Nephron progenitor cell (in vitro differentiated cells): ENCODE measurements around the gene NMNAT3.
"Not testable (repeated sequence)": the region's sequence is repeated elsewhere in the genome, so short reads cannot be mapped to it uniquely, and the experiment has no call there.

ENCODE experiments used
- DNase-seq: peaks from one replicate; pipeline ENCODE4 v3.0.0; 2021
- H3K27ac Mint-ChIP-seq: 2 replicates; pipeline ENCODE4 v1.8.0; 2021; ENCODE audit warnings: mild to moderate bottlenecking, moderate library complexity, mixed read lengths
- H3K27me3 Mint-ChIP-seq: 2 replicates; pipeline ENCODE4 v1.8.0; 2021; ENCODE audit warnings: mild to moderate bottlenecking, low read depth, mixed read lengths; ENCODE audit not compliant: poor library complexity
- H3K36me3 Mint-ChIP-seq: 2 replicates; pipeline ENCODE4 v1.8.0; 2021; ENCODE audit warnings: low read depth, mixed read lengths
- H3K4me1 Mint-ChIP-seq: 2 replicates; pipeline ENCODE4 v1.8.0; 2021; ENCODE audit warnings: mixed read lengths
- H3K4me3 Mint-ChIP-seq: 2 replicates; pipeline ENCODE4 v1.8.0; 2021; ENCODE audit warnings: mild to moderate bottlenecking, moderate library complexity, mixed read lengths
- H3K9me3 Mint-ChIP-seq: 2 replicates; pipeline ENCODE4 v1.8.0; 2021; ENCODE audit warnings: mild to moderate bottlenecking, moderate library complexity, mixed read lengths
- CTCF ChIP-seq: fragments of 200-600 bp; sonication (generic); IDR thresholded peaks from 2 replicates; pipeline ENCODE4 v1.5.0; 2021; ENCODE audit warnings: antibody characterized with exemption

The NMNAT3 gene

GRCh38 chr3:139585820-139586219 lies 92.0 kb downstream of the NMNAT3 start:
- Mint-ChIP-seq H3K4me1 (peaks cover 4% of the 10 kb centered on the region), H3K36me3 (peaks cover 18% of the 10 kb centered on the region), H3K4me3 (no peak overlapping the region), H3K9me3 (peaks cover 5% of the 10 kb centered on the region), H3K27me3 (peaks cover 9% of the 10 kb centered on the region), H3K27ac (no peak overlapping the region)
- no peak for TF ChIP-seq CTCF
- no peak for DNase-seq

- H3K27me3 Mint-ChIP-seq, H3K36me3 Mint-ChIP-seq, H3K4me1 Mint-ChIP-seq, DNase-seq, H3K4me3 Mint-ChIP-seq, H3K27ac Mint-ChIP-seq, H3K9me3 Mint-ChIP-seq: not testable (repeated sequence)
Observed at GRCh38 chr3:139583651-139584050, 94.1 kb downstream of the NMNAT3 start.

GRCh38 chr3:139578783-139579182 lies 99.0 kb downstream of the NMNAT3 start:
- no peak for TF ChIP-seq CTCF
- H3K27ac Mint-ChIP-seq = peak overlapping the region; percentile 66

GRCh38 chr3:139577909-139578308 lies 99.9 kb downstream of the NMNAT3 start:
- DNase-seq = no peak
- Mint-ChIP-seq H3K9me3 (no peaks in the 10 kb centered on the region), H3K36me3 (no peaks in the 10 kb centered on the region), H3K27ac (peak overlapping the region; percentile 38), H3K4me1 (no peaks in the 10 kb centered on the region), H3K27me3 (no peaks in the 10 kb centered on the region), H3K4me3 (no peak overlapping the region)
- no peak for TF ChIP-seq CTCF

More at GRCh38 chr3:139578783-139579182, 99.0 kb downstream of the NMNAT3 start:
- Mint-ChIP-seq H3K4me1 (no peaks in the 10 kb centered on the region), H3K4me3 (no peak overlapping the region), H3K36me3 (no peaks in the 10 kb centered on the region), H3K27me3 (no peaks in the 10 kb centered on the region), H3K9me3 (no peaks in the 10 kb centered on the region)
- DNase-seq = no peak

- Mint-ChIP-seq H3K4me1 (no peaks in the 10 kb centered on the region), H3K36me3 (no peaks in the 10 kb centered on the region), H3K9me3 (no peaks in the 10 kb centered on the region), H3K27me3 (no peaks in the 10 kb centered on the region), H3K27ac (no peak overlapping the region), H3K4me3 (no peak overlapping the region)
- TF ChIP-seq CTCF = no peak
- DNase-seq = no peak
Observed at GRCh38 chr3:139577346-139577745, 100.4 kb downstream of the NMNAT3 start.

GRCh38 chr3:139574026-139574947 lies 103.5 kb downstream of the NMNAT3 start:
- Mint-ChIP-seq H3K4me1 (no peaks in the 10 kb centered on the region), H3K27ac (no peak overlapping the region), H3K36me3 (peaks cover 26% of the 10 kb centered on the region), H3K9me3 (peaks cover 29% of the 10 kb centered on the region), H3K4me3 (no peak overlapping the region), H3K27me3 (no peaks in the 10 kb centered on the region)
- no peak for DNase-seq
- TF ChIP-seq CTCF = no peak
